Adrenal gland (tissue), 12 donors: ENCODE results near the gene SPAST. TPM values are rescaled to one million over a fixed set of nuclear protein-coding genes. Genes with fewer than 3 reads are reported as not detected.

ENCODE experiments used
- DNase-seq, 7 donors: peaks; one replicate each; pipeline ENCODE4 v3.0.0-alpha.2; 2019 to 2020
- H3K27ac ChIP-seq, 5 donors: fragments of 200-600 bp; sonication (generic) in 4 of 5; 1 replicate in 3 of 5; 2 replicates in 2 of 5; pipeline versions ENCODE4 v1.5.1 to v1.8.0; 2016 to 2020; ENCODE audit warnings: mild to moderate bottlenecking in 1 of 5
- H3K27me3 ChIP-seq: fragments of 200-600 bp; 2 replicates; pipeline ENCODE4 v1.8.0; 2021
- H3K36me3 ChIP-seq, 2 donors: fragments of 200-600 bp; replicated peaks in 1 of 2; 1 replicate in 1 of 2; 2 replicates in 1 of 2; pipeline versions ENCODE4 v1.5.1 to v1.8.0; 2018 to 2022
- H3K4me1 ChIP-seq, 2 donors: fragments of 200-600 bp; replicated peaks in 1 of 2; 1 replicate in 1 of 2; 2 replicates in 1 of 2; pipeline versions ENCODE4 v1.5.1 to v1.8.0; 2018 to 2021
- H3K4me3 ChIP-seq, 4 donors: fragments of 200-600 bp; sonication (generic) in 3 of 4; one replicate each; pipeline ENCODE4 v1.5.1; 2016 to 2018
- H3K9me3 ChIP-seq, 3 donors: fragments of 200-600 bp; sonication (generic) in 1 of 3; replicated peaks in 1 of 3; 1 replicate in 2 of 3; 2 replicates in 1 of 3; pipeline versions ENCODE4 v1.5.1 to v1.8.0; 2016 to 2021
- POLR2A ChIP-seq, 2 donors: fragments of 450-650 bp; IDR thresholded peaks; one replicate each; pipeline ENCODE4 v1.6.1; 2017; ENCODE audit warnings: antibody characterized with exemption in 2 of 2, mild to moderate bottlenecking in 2 of 2, moderate library complexity in 1 of 2
- WGBS, 4 donors: extraction: QIAGEN DNeasy Blood & Tissue Kit in 2 of 4; methylation state at CpG; one replicate each; pipeline versions ENCODE4 v1.1.5 to v1.1.7; 2013 to 2017; 5-methylcytosine and 5-hydroxymethylcytosine counted together
- intact Hi-C, 2 donors: fragments of 100-400 bp; cut with DNase I; formaldehyde crosslinking; loops; one replicate each; pipeline versions ENCODE4 v1.14.1 to v1.15.0; 2022 to 2023
- polyA plus RNA-seq, 3 donors: library from polyadenylated mRNA; stranded (reverse); fragments of 200-250 nt in 2 of 3; fragments of 350-450 nt in 1 of 3; fragmentation: Illumina TruSeq in 1 of 3; extraction: RNeasy Lipid Tissue Mini Kit (QIAGEN cat#74804) in 1 of 3; gene quantifications; one replicate each; pipeline ENCODE4 v1.2.3, GENCODE V29; 2013 to 2014
- total RNA-seq, 9 donors: library from RNA; depleted of rRNA in 4 of 9; stranded (reverse); fragments of >200 nt in 4 of 9; fragments of 120-200 nt in 1 of 9; fragmentation: NEBNext Ultra II Directional in 1 of 9; extraction: Animal tissue kit (Norgen Biotek cat#: 25700) in 1 of 9; gene quantifications; one replicate each; pipeline versions ENCODE4 v1.1.0 to v1.2.4, GENCODE V29; 2013 to 2023
- TF ChIP-seq, protein P1 (sequence below), 6 experiments: fragments of 450-650 bp in 4 of 6; fragments of 200-600 bp in 2 of 6; sonication (generic) in 1 of 6; IDR thresholded peaks; 1 replicate in 5 of 6; 2 replicates in 1 of 6; pipeline versions ENCODE4 v1.5.1 to v1.8.0; 2016 to 2021; ENCODE audit warnings: antibody characterized with exemption in 6 of 6, mild to moderate bottlenecking in 2 of 6, moderate library complexity in 1 of 6
- donor health status: healthy with polysubstance abuse.
- donor health status: Bipolar disorder and iron deficiency.
- donor health status: DM: yes; HTN: yes; CAD: no.
- donor health status: DM: no; HTN: no; CAD: no.
- donor health status: DM: no; HTN: no; CAD: no.
- donor health status: DM: yes; HTN: yes; CAD: no.

SPAST gene
- total and polyA plus RNA-seq, 12 donors = 2.8 to 26.1 (median 15.2) TPM

DNA sequence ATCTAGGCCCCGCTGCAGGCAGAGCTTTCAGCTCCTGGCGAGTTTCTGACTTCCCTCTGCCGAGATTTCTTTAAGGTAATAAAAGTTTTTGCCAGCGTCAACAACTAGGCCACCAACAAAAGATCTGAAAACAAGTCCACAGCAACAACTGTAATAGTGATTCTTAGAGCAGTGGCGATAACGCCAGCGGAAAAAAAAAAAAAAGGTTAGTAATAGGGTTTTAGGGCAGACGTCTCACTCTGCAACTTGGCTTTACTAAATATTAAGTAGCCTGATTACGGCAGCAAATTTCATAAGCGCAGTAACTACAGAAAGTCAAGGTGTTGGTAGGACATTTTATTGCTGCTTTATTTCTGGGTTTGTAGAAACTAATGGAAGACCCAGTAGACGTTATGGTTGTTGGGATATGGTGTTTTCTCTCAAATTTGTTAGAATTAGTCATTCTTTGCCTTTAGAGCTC is 102.8 kb downstream of the SPAST start:
- intact Hi-C loops = no loop called here

DNA sequence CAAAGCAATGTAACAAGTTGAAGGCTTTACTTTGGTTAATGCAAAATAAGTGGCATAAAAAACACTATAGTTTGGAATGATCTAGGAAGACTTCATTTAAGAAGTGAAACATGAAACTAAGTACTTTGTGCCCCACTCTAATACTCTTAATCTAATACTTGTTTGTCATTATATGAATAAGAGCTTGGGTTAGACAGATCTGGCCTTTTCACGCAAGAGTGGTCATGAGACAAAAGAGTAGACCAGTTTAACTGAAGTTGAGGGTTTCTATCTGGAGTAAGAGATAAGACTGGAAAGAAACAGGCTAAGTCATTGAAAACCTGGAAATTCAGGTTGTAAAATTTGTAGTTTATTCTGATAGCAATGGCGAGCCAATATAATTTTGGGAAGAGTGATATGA is 105.2 kb downstream of the SPAST start:
- H3K27ac ChIP-seq = no peak overlapping the region
- no peaks in the 10 kb centered on the region for H3K27me3 ChIP-seq
- H3K4me3 ChIP-seq = no peak overlapping the region
- intact Hi-C loops = no loop called here
- 47 to 100% (median 66%) methylated on average over 2 of the region's 2 CpGs for WGBS, 4 donors
- no peak for DNase-seq
- no peak for TF ChIP-seq POLR2A (IDR thresholded peaks at IDR 0.05)
- TF ChIP-seq, protein P1, sequence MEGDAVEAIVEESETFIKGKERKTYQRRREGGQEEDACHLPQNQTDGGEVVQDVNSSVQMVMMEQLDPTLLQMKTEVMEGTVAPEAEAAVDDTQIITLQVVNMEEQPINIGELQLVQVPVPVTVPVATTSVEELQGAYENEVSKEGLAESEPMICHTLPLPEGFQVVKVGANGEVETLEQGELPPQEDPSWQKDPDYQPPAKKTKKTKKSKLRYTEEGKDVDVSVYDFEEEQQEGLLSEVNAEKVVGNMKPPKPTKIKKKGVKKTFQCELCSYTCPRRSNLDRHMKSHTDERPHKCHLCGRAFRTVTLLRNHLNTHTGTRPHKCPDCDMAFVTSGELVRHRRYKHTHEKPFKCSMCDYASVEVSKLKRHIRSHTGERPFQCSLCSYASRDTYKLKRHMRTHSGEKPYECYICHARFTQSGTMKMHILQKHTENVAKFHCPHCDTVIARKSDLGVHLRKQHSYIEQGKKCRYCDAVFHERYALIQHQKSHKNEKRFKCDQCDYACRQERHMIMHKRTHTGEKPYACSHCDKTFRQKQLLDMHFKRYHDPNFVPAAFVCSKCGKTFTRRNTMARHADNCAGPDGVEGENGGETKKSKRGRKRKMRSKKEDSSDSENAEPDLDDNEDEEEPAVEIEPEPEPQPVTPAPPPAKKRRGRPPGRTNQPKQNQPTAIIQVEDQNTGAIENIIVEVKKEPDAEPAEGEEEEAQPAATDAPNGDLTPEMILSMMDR (IDR thresholded peaks at IDR 0.05) = no peak
- H3K36me3 ChIP-seq = peaks cover 0 to 13% of the 10 kb centered on the region in 2 donors
- H3K9me3 ChIP-seq = no peaks in the 10 kb centered on the region
- H3K4me1 ChIP-seq = peaks cover 0 to 26% of the 10 kb centered on the region in 2 donors

More for the DNA sequence above, 102.8 kb downstream of the SPAST start:
- Histone ChIP-seq H3K27ac (peak overlapping the region in 4 of 5 donors; percentile 90 to 95 (median 94)), H3K9me3 (no peaks in the 10 kb centered on the region), H3K36me3 (no peaks in the 10 kb centered on the region), H3K4me3 (peak overlapping the region; percentile 32 to 93 (median 74)), H3K4me1 (peaks cover 0 to 26% of the 10 kb centered on the region in 2 donors), H3K27me3 (no peaks in the 10 kb centered on the region)
- 2 to 5% (median 3%) methylated on average over 10 to 11 of the region's 11 CpGs for WGBS, 4 donors
- no peak for TF ChIP-seq POLR2A (IDR thresholded peaks at IDR 0.05)
- TF ChIP-seq, protein P1 (IDR thresholded peaks at IDR 0.05) = no peak
- no peak for DNase-seq

DNA sequence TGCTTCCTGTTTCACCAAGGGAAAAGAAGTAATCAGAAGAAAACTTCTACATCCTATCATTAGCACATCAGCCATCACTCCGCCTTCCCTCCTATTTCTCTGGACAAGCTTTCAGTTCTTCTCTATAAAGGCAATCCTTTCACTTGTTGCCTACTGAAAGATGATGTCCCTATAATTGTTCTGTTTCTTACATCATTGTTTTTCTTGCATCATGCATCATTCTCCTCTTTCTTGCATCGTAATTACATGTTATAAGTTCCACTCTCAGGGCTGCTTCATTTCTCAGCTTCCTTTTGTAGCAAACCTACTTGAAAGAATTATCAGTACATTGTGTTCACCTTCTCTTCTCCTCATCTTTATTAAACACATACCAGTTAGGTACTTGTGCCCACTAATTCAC is 109.5 kb downstream of the SPAST start:
- no peak overlapping the region for H3K4me3 ChIP-seq
- no peaks in the 10 kb centered on the region for H3K27me3 ChIP-seq
- intact Hi-C loops = no loop called here
- H3K27ac ChIP-seq = no peak overlapping the region
- no peak for TF ChIP-seq POLR2A (IDR thresholded peaks at IDR 0.05)
- TF ChIP-seq, protein P1 (IDR thresholded peaks at IDR 0.05) = no peak
- peaks cover 0 to 3% of the 10 kb centered on the region in 2 donors for H3K4me1 ChIP-seq
- H3K36me3 ChIP-seq = peaks cover 0 to 43% of the 10 kb centered on the region in 2 donors
- 85 to 96% (median 92%) methylated on average over 2 of the region's 2 CpGs for WGBS, 4 donors
- no peak for DNase-seq
- H3K9me3 ChIP-seq = no peaks in the 10 kb centered on the region

DNA sequence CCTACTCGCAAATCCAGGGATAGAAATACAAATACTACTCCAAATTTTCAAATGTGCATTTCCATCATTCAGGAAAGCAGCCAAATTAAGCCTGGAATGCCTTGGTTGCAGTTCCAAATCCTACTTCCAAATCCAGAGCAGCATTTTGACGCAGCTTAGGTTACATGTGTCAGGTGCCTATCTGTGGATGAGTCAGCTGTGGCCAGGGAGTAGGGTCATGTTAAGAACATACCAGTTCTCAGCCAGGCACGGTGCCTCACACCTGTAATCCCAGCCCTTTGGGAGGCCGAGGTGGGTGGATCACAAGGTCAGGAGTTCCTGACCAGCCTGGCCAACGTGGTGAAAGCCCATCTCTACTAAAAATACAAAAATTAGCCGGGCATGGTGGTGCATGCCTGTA is 119.3 kb downstream of the SPAST start:
- Histone ChIP-seq H3K27me3 (no peaks in the 10 kb centered on the region), H3K27ac (no peak overlapping the region), H3K36me3 (peaks cover 0 to 15% of the 10 kb centered on the region in 2 donors), H3K4me3 (no peak overlapping the region), H3K4me1 (no peaks in the 10 kb centered on the region), H3K9me3 (no peaks in the 10 kb centered on the region)
- WGBS, 4 donors = 95 to 99% (median 97%) methylated on average over 6 of the region's 6 CpGs
- TF ChIP-seq POLR2A (IDR thresholded peaks at IDR 0.05) = no peak
- TF ChIP-seq, protein P1 (IDR thresholded peaks at IDR 0.05) = no peak
- no peak for DNase-seq
- intact Hi-C loops = no loop called here
